Upper lobe of left lung (tissue), 6 donors: ENCODE measurements around the gene XPR1. TPM values are rescaled to one million over a fixed set of nuclear protein-coding genes. Genes with fewer than 3 reads are reported as not detected.

Experiments used
- ATAC-seq, 2 donors: fragments of 200-7000 bp; cut with Tn5 transposase; one replicate each; pipeline ENCODE4 v1.9.1; 2022; ENCODE audit warnings: mild to moderate bottlenecking in 2 of 2, moderate library complexity in 2 of 2; ENCODE audit not compliant: low FRiP score in 2 of 2
- DNase-seq, 2 donors: peaks; one replicate each; pipeline ENCODE4 v3.0.0-alpha.2; 2019 to 2020
- H3K27ac ChIP-seq, 4 donors: fragments of 200-600 bp; sonication (generic); one replicate each; pipeline ENCODE4 v1.5.1; 2016 to 2019
- H3K27me3 ChIP-seq, 4 donors: fragments of 200-600 bp; sonication (generic); one replicate each; pipeline ENCODE4 v1.5.1; 2017 to 2019
- H3K36me3 ChIP-seq, 4 donors: fragments of 200-600 bp; sonication (generic); one replicate each; pipeline ENCODE4 v1.5.1; 2016 to 2019
- H3K4me1 ChIP-seq, 4 donors: fragments of 200-600 bp; sonication (generic); one replicate each; pipeline ENCODE4 v1.5.1; 2018 to 2019
- H3K4me3 ChIP-seq, 4 donors: fragments of 200-600 bp; sonication (generic); one replicate each; pipeline ENCODE4 v1.5.1; 2017 to 2019; ENCODE audit warnings: mild to moderate bottlenecking in 2 of 4, moderate library complexity in 1 of 4
- H3K9me3 ChIP-seq, 4 donors: fragments of 200-600 bp; sonication (generic); one replicate each; pipeline ENCODE4 v1.5.1; 2018 to 2019
- CTCF ChIP-seq, 6 experiments: fragments of 450-650 bp in 4 of 6; fragments of 200-600 bp in 2 of 6; sonication (generic) in 2 of 6; IDR thresholded peaks; one replicate each; pipeline ENCODE4 v1.5.1; 2016 to 2019; ENCODE audit warnings: antibody characterized with exemption in 6 of 6
- EP300 ChIP-seq, 4 donors: sonication (generic); formaldehyde crosslinking; IDR thresholded peaks; one replicate each; pipeline ENCODE4 v1.5.1; 2017; ENCODE audit warnings: antibody characterized with exemption in 4 of 4, control low read depth in 2 of 4
- POLR2A ChIP-seq, 4 donors: fragments of 450-650 bp; IDR thresholded peaks; one replicate each; pipeline ENCODE4 v1.5.1; 2016 to 2017; ENCODE audit warnings: antibody characterized with exemption in 4 of 4, mild to moderate bottlenecking in 2 of 4
- POLR2AphosphoS5 ChIP-seq, 2 donors: sonication (generic); formaldehyde crosslinking; IDR thresholded peaks; one replicate each; pipeline ENCODE4 v1.5.1; 2017; ENCODE audit warnings: antibody characterized with exemption in 2 of 2
- WGBS, 2 donors: methylation state at CpG; one replicate each; pipeline ENCODE4 v1.1.5; 2017 to 2018; 5-methylcytosine and 5-hydroxymethylcytosine counted together
- total RNA-seq, 6 donors: library from RNA; depleted of rRNA in 4 of 6; stranded (reverse); fragments of >200 nt in 4 of 6; gene quantifications; one replicate each; pipeline versions ENCODE4 v1.1.0 to v1.2.1, GENCODE V29; 2016 to 2021
- donor health status: DM: no; HTN: no; CAD: no; lungs with moderate emphysema.
- donor health status: DM: no; HTN: yes; CAD: no; lungs with severe emphysema.

XPR1 gene
- total RNA-seq, 6 donors from 2014 or later, result 21.3 to 30.2 (median 25.3) TPM

- no peak for ATAC-seq
These were observed 145.4 kb downstream of the XPR1 start for GRCh38 chr1:180777072-180777689.

DNA sequence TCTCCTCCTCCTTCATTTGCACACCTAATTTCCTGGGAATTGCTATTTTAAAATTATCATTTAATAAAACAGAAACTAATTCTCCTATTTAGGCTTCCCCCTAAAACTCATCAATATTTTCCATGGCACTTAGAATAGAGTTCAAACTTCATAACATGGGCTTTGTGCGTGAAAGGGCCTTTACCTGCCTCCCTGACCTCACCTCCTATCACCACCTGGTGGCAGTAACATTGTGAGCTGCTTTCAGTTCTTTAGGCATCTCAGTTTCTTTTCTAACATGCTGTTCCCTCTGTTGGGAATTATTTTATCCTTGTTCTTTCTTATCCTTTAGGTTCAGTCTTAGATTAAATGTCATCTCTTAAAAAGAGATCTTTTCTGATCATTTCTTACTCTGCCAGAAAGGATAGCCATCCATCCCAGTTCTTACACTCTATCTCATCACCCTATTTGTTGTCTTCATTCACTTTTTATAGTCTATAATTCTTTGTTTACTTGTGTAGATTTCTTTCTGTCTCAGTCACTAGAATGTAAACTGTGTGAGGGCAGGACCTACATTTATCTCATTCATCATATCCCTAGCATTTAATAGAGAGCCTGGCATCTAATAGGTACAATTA lies 147.1 kb downstream of the XPR1 start:
- DNase-seq (no peak), ATAC-seq (no peak)
- no peaks in the 10 kb centered on the region for H3K27me3 ChIP-seq
- H3K4me3 ChIP-seq, result no peak overlapping the region
- H3K36me3 ChIP-seq, result no peaks in the 10 kb centered on the region
- H3K9me3 ChIP-seq, result no peaks in the 10 kb centered on the region
- no peaks in the 10 kb centered on the region for H3K4me1 ChIP-seq
- WGBS, 2 donors, result 95 to 100% methylated on average over 1 of the region's 1 CpG
- no peak overlapping the region for H3K27ac ChIP-seq
- TF ChIP-seq POLR2A (IDR thresholded peaks at IDR 0.05) (no peak), EP300 (IDR thresholded peaks at IDR 0.05) (no peak), CTCF (IDR thresholded peaks at IDR 0.05) (peak in 1 of 6 experiments; percentile 16), POLR2AphosphoS5 (IDR thresholded peaks at IDR 0.05) (no peak)

More at GRCh38 chr1:180777072-180777689, 145.4 kb downstream of the XPR1 start:
- no peaks in the 10 kb centered on the region for H3K9me3 ChIP-seq
- no peak overlapping the region for H3K4me3 ChIP-seq
- DNase-seq, result no peak
- 82 to 93% methylated on average over 4 of the region's 4 CpGs for WGBS, 2 donors
- H3K36me3 ChIP-seq, result no peaks in the 10 kb centered on the region
- TF ChIP-seq POLR2A (IDR thresholded peaks at IDR 0.05), result no peak
- no peak overlapping the region for H3K27ac ChIP-seq
- no peaks in the 10 kb centered on the region for H3K4me1 ChIP-seq
- no peaks in the 10 kb centered on the region for H3K27me3 ChIP-seq

GRCh38 chr1:180779584-180779983 lies 147.8 kb downstream of the XPR1 start:
- Histone ChIP-seq H3K4me3 (no peak overlapping the region), H3K27me3 (no peaks in the 10 kb centered on the region), H3K27ac (no peak overlapping the region), H3K36me3 (no peaks in the 10 kb centered on the region), H3K9me3 (no peaks in the 10 kb centered on the region), H3K4me1 (no peaks in the 10 kb centered on the region)
- DNase-seq, result no peak
- 95 to 97% methylated on average over 3 of the region's 3 CpGs for WGBS, 2 donors
- no peak for ATAC-seq
- no peak for TF ChIP-seq POLR2AphosphoS5 (IDR thresholded peaks at IDR 0.05)
- TF ChIP-seq CTCF (IDR thresholded peaks at IDR 0.05), result no peak
- TF ChIP-seq POLR2A (IDR thresholded peaks at IDR 0.05), result no peak
- TF ChIP-seq EP300 (IDR thresholded peaks at IDR 0.05), result no peak

- no peak for ATAC-seq
- TF ChIP-seq POLR2AphosphoS5 (IDR thresholded peaks at IDR 0.05) (no peak), CTCF (IDR thresholded peaks at IDR 0.05) (no peak), POLR2A (IDR thresholded peaks at IDR 0.05) (no peak), EP300 (IDR thresholded peaks at IDR 0.05) (no peak)
- H3K4me3 ChIP-seq, result no peak overlapping the region
- H3K9me3 ChIP-seq, result no peaks in the 10 kb centered on the region
- H3K4me1 ChIP-seq, result peaks cover 0 to 5% (median 0%) of the 10 kb centered on the region in 4 donors
- 98% methylated on average over 6 of the region's 6 CpGs for WGBS, 2 donors
- no peaks in the 10 kb centered on the region for H3K27me3 ChIP-seq
- DNase-seq, result no peak
- H3K36me3 ChIP-seq, result no peaks in the 10 kb centered on the region
- H3K27ac ChIP-seq, result no peak overlapping the region
These were observed 149.9 kb downstream of the XPR1 start for GRCh38 chr1:180781718-180782117.

GRCh38 chr1:180785291-180785690 lies 153.5 kb downstream of the XPR1 start:
- no peak overlapping the region for H3K4me3 ChIP-seq
- no peak for DNase-seq
- 83 to 89% methylated on average over 3 of the region's 3 CpGs for WGBS, 2 donors
- ATAC-seq, result no peak
- H3K9me3 ChIP-seq, result no peaks in the 10 kb centered on the region
- H3K27me3 ChIP-seq, result no peaks in the 10 kb centered on the region
- no peak overlapping the region for H3K27ac ChIP-seq
- no peaks in the 10 kb centered on the region for H3K36me3 ChIP-seq
- TF ChIP-seq POLR2A (IDR thresholded peaks at IDR 0.05) (no peak), EP300 (IDR thresholded peaks at IDR 0.05) (no peak), POLR2AphosphoS5 (IDR thresholded peaks at IDR 0.05) (no peak), CTCF (IDR thresholded peaks at IDR 0.05) (no peak)
- H3K4me1 ChIP-seq, result peaks cover 0 to 5% (median 0%) of the 10 kb centered on the region in 4 donors
